ENCODE measurements around the gene LGR6.

DNA sequence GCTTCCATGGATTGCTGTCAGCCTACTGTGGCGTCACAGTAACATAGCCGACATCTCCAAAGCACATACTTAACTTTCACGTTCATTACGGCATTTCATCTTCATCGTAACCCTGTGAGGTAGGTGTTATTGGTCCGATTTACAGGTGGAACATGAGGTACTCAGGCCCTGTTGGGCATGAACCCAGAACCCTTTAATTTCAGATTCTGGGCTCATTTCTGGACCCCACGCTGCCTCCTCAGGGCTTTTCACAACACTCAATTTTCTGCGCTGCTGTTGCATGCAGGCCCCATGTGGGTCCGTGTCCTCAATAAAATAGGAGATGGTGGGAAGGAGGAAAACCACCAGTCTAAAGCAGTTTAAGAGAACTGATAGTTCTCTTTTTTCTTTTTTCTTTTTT is 108.6 kb downstream of the LGR6 start:
- TF ChIP-seq, protein P1, sequence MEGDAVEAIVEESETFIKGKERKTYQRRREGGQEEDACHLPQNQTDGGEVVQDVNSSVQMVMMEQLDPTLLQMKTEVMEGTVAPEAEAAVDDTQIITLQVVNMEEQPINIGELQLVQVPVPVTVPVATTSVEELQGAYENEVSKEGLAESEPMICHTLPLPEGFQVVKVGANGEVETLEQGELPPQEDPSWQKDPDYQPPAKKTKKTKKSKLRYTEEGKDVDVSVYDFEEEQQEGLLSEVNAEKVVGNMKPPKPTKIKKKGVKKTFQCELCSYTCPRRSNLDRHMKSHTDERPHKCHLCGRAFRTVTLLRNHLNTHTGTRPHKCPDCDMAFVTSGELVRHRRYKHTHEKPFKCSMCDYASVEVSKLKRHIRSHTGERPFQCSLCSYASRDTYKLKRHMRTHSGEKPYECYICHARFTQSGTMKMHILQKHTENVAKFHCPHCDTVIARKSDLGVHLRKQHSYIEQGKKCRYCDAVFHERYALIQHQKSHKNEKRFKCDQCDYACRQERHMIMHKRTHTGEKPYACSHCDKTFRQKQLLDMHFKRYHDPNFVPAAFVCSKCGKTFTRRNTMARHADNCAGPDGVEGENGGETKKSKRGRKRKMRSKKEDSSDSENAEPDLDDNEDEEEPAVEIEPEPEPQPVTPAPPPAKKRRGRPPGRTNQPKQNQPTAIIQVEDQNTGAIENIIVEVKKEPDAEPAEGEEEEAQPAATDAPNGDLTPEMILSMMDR (IDR thresholded peaks at IDR 0.05) = no peak
- no peak for TF ChIP-seq POLR2AphosphoS5 (IDR thresholded peaks at IDR 0.05; ENCODE audit: low read depth, low read length)
- TF ChIP-seq, protein P2, sequence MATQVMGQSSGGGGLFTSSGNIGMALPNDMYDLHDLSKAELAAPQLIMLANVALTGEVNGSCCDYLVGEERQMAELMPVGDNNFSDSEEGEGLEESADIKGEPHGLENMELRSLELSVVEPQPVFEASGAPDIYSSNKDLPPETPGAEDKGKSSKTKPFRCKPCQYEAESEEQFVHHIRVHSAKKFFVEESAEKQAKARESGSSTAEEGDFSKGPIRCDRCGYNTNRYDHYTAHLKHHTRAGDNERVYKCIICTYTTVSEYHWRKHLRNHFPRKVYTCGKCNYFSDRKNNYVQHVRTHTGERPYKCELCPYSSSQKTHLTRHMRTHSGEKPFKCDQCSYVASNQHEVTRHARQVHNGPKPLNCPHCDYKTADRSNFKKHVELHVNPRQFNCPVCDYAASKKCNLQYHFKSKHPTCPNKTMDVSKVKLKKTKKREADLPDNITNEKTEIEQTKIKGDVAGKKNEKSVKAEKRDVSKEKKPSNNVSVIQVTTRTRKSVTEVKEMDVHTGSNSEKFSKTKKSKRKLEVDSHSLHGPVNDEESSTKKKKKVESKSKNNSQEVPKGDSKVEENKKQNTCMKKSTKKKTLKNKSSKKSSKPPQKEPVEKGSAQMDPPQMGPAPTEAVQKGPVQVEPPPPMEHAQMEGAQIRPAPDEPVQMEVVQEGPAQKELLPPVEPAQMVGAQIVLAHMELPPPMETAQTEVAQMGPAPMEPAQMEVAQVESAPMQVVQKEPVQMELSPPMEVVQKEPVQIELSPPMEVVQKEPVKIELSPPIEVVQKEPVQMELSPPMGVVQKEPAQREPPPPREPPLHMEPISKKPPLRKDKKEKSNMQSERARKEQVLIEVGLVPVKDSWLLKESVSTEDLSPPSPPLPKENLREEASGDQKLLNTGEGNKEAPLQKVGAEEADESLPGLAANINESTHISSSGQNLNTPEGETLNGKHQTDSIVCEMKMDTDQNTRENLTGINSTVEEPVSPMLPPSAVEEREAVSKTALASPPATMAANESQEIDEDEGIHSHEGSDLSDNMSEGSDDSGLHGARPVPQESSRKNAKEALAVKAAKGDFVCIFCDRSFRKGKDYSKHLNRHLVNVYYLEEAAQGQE (IDR thresholded peaks at IDR 0.05; ENCODE audit: insufficient read depth in 1 of 2, low read depth in 2 of 2, low read length in 1 of 2) = no peak
- TF ChIP-seq SIN3A (IDR thresholded peaks at IDR 0.05; ENCODE audit: borderline replicate concordance, insufficient read depth, low read depth, low read length) = no peak

All from Panc1 (cell line).